ENCODE measurements around the gene MYO5A.

MYO5A gene

GRCh38 chr15:52281085-52282035 lies 247.3 kb downstream of the MYO5A start:
- no peak for DNase-seq

GRCh38 chr15:52280326-52281084 lies 248.2 kb downstream of the MYO5A start:
- DNase-seq, result no peak

GRCh38 chr15:52278636-52279367 lies 249.9 kb downstream of the MYO5A start:
- DNase-seq, result no peak

DNA sequence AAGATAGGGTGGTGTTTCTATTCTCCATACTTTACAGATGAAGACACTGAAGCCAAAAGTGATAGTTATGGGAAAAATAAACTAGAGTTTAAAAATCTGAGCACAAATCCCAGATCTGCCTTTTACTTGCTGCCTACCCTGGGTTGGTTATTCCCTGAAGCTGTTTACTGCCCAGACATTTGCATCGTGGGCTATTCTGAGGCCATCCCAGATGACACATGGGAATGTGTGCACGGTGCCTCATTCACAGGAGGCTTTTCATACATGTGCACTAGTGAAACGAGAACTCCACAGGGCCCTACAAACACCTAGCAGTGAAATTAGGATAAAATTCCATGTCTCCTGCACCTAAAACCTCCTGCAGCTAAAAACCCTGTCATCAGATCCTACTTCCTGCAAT lies 250.5 kb downstream of the MYO5A start:
- no peak for DNase-seq

- DNase-seq, result no peak
Observed at GRCh38 chr15:52277575-52277974, 251.1 kb downstream of the MYO5A start.

DNA sequence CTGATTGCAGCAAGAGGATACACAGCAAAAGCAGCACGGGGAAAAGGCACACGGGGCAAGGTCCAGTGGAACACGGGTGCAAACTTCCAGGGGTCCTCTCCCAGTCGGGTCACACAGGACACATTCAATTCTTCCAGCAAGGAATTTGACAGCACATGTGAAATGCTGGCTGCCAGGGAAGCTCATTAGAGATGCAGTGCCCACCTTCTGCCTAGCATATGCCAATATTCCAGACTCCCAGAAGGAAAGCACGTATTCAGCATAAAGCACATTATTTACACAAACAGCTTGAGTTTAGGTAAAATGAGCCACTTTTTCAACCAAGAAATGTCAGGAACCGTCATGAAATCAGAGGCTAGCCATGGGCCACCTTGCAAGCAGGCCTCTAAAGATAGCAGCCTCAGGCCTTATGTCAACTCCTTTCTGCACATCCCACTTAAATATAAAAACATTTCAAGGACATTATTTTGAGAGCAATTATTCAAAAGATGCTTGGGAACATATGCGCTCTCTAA lies 252.4 kb downstream of the MYO5A start:
- DNase-seq, result no peak

- peak; percentile 30 for DNase-seq
Observed at GRCh38 chr15:52263563-52264282, 265.0 kb downstream of the MYO5A start.

GRCh38 chr15:52262364-52262763 lies 266.3 kb downstream of the MYO5A start:
- DNase-seq, result peak; percentile 48

DNA sequence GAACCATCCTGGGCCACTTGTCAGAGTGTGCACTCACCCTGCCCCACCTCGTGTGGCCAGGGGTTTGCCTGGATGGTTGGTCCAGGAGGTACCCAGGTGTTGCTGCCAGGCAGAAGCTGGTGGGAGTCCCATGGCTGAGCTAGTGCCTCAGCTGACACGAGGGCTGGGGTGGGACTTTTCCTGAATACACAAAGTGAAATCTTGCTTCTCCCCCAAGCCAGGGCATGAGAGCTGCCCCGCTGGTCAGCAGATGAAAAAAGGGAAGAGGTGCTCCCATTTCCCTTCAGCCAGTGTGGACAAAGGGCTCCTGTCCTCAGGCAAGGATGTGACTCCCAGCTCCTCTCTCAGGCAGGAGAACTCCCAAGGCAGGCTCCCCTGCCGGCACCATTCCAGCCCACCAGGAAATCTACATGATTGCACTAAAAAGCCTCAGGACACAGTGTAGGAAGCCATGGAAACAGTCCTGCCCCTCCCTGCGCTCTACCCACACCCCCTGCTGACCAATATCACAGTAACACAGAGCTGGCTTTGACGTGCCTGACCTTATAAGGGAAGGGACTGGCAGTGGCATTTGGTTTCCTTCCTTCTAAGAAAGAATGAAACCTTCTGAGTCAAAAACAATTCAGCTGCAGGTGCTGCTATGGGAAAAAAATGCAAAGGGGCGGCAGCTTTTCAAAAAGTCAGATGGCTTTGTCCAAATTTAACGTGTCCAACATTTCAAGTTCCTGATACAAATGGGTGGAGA lies 267.0 kb downstream of the MYO5A start:
- DNase-seq, result peak; percentile 74

DNA sequence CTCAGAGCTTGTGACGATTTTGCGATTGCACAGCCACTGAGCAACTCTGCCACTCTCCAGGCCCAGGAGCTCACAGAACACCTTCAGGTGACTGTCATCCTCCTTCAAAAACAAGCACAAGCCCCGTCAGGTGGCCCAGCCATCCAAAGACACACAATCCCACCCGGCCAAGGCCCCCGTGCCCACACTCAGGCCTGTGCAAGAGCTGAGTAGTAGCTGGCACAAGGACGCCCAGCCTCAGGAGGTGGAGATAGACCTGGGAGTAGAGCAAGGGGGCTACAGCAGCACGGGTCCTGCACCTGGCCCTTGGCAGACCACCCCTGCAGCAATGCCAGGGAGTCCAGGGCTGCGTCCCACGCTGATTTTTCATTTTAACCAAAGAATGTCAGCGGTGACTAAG lies 267.7 kb downstream of the MYO5A start:
- DNase-seq, result peak; percentile 56

DNA sequence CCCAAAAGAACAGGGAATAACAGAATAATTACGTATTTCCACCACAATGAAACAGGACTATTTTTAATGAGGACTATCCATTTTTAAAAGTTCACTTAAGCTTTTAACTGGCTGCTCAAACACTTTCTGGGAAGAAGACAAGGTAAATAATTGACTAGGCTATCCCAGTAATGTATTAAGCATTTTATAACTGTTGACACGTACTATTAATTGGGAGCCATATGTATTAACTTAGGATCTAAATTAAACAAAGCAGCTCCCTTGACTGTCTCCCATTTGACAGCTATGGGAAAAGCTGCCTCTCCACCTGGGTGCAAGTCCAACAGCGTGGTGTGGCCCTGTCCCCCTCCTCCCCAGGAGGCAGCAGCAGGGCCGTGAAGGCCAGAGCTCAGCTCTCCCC lies 269.2 kb downstream of the MYO5A start:
- no peak for DNase-seq

- DNase-seq, result peak; percentile 19
Observed at GRCh38 chr15:52258461-52258860, 270.2 kb downstream of the MYO5A start.

DNA sequence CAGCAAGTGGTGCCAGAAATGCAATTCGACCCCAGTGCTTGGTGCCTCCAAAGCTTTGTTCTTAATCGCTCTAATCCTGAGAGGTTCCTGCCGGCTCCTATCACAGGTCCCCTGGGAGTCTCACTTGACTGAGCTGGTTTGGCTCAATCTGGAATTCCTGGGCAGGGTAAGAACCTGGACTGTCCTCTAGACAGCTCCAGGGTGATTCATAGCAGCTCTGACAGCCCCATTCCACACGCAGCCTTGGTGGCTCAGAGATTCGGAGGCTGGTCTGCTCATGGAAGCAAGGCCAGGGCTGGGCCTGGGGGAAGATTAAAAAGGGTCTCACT lies 271.0 kb downstream of the MYO5A start:
- no peak for DNase-seq
